Panc1 (cell line): ENCODE results near the gene MAD1L1.

Source experiments
- CTCF ChIP-seq: fragments of 450-650 bp; IDR thresholded peaks from 2 replicates; pipeline ENCODE4 v1.5.1; 2017; ENCODE audit warnings: mild to moderate bottlenecking
- POLR2AphosphoS5 ChIP-seq: IDR thresholded peaks from 2 replicates; pipeline ENCODE4 v1.6.1; 2012; ENCODE audit warnings: mild to moderate bottlenecking, low read depth, low read length, moderate library complexity
- SIN3A ChIP-seq: IDR thresholded peaks from 2 replicates; pipeline ENCODE4 v1.6.1; 2012; ENCODE audit warnings: low read depth, mild to moderate bottlenecking, low read length, moderate library complexity, borderline replicate concordance; ENCODE audit not compliant: insufficient read depth
- TCF7L2 ChIP-seq: IDR thresholded peaks from 2 replicates; pipeline ENCODE4 v1.6.1; 2011; ENCODE audit warnings: mild to moderate bottlenecking, low read depth, low read length, inconsistent platforms

DNA sequence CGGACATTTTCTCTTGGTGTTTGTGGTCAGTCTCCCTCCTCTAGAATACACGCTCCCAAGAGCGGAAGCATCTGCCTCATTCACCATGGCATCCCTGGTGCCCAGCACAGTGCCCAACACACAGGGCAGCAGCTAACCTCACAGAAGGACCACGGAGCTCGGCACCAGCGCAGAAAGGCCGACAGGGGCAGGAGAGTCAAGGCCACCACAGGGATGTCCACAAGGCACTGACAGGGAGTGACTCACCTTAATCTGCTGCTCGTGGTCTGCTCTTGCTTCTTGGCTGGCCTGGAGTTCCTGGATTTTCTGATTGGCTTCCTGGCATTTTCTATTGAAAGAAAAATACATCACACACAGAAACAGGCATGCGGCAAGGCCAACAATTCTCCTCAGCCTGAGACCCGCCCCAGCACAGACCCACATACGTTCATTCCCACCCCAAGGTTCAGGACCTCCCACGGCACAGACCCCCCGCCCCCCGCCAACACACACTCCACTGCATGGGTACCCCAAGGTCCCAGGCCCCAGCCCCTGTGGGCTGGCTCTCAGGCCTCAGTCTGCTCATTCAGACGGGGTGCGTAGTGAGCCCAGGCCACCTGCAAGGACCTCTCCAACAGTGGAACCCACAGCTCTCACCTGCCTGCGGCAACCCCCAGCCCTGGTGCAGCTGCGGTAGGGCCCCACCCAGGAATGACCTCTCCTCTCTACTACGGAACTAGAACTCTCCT lies 14.9 kb downstream of the MAD1L1 start:
- TF ChIP-seq CTCF (no peak), TCF7L2 (no peak), POLR2AphosphoS5 (no peak), SIN3A (no peak)
